NCI-H146 (cell line): ENCODE data around the gene ARHGAP40.

Experiments
- DNase-seq: peaks from one replicate; lab custom pipeline; 2025; lab: John Stamatoyannopoulos, UW

Gene ARHGAP40

GRCh38 chr20:38601216-38602184, at the start of gene ARHGAP40:
TSS of gene ARHGAP40 (plus strand) at chr20:38601809.
- peak; percentile 54 for DNase-seq

GRCh38 chr20:38554986-38555385, 46.6 kb upstream of the ARHGAP40 start:
- DNase-seq = no peak

DNA sequence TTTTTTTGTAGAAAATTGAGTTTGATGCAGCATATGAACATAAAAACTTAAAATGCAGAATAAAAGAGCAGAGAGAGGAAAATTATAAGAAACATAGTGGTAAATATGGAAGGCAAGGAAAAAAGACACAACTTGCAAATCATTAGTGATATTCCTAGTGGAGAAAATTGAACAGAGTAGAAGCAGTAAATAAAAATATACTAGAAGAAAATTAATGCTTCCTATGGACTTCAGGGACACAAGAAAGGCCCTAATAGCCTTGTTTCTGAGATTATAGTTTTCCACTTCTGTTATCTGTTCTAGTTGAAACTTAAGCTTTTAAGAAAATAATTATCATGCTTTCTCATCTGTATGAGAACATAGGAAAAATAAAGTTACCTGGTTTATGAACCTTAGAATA, 46.2 kb upstream of the ARHGAP40 start:
- no peak for DNase-seq

- no peak for DNase-seq
Measured at GRCh38 chr20:38557174-38557573, 44.4 kb upstream of the ARHGAP40 start.

GRCh38 chr20:38558596-38559360, 42.8 kb upstream of the ARHGAP40 start:
- no peak for DNase-seq

- no peak for DNase-seq
Measured at GRCh38 chr20:38559764-38560163, 41.8 kb upstream of the ARHGAP40 start.

GRCh38 chr20:38563802-38564431, 37.7 kb upstream of the ARHGAP40 start:
- DNase-seq = no peak

DNA sequence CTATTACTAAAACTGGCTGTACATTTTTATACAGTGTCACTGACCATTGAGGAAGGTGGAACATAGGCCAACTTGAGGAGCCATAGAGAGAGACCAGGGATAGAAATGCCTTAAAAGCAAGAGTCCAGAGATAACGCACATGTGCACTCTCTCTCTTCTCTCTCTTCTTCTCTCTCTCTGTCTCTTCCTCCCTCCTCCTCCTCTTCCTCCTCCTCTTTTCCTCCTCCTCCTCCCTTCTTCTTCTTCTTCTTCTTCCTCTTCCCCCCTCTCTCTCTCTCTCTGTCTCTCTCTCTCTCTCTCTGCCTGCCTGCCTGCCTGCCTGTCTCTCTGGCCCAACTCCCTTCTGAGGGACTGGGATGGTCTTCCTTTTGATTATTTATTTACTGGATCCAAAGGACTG, 36.9 kb upstream of the ARHGAP40 start:
- no peak for DNase-seq

DNA sequence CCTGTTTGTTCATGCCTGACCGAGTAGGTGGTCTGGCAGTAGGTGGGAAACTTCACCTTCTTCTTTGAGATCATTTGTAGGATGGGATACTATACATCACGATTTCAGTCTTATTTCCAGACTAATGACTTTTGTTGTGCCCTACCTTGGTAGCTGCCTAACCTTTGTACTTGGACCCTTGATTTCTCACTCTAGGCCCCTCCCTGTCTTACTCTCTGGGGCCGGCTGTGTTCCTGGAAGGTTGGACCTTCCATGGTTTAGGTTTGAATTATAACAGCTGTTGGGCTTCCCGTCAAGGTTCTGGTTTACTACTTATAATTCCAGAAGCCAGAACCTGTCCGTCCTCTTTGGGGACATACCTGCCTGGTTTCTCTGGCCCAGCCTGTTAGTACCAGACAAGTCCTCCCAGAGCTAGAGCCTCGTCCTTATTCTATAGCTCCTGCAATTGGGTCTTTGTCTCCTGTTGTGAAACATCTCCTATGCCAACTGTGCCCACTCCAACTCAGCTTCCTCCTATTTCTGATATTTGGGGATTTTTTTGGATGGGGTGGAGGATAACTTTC, 35.5 kb upstream of the ARHGAP40 start:
- DNase-seq = no peak

- no peak for DNase-seq
Measured at GRCh38 chr20:38569747-38570525, 31.7 kb upstream of the ARHGAP40 start.

DNA sequence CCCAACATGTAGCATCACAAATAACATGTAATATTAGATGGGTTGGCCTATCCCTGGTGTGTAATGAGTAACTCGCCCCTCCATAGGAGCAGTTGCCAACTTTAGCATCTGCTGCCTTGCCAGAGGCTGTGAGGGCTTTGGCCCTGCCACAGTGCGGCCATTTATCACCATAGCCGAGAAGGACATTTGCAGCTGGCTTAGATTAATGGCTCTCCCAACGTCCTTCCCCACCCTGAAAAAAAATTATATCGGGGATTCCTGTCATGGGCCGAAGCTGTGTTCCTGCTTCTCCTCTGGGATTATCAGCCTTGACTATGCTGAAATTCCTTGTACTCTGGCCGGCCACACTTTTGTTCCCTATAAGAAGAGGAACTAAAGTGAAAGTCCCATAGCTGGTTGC, 28.2 kb upstream of the ARHGAP40 start:
- DNase-seq = no peak

GRCh38 chr20:38579219-38579910, 22.2 kb upstream of the ARHGAP40 start:
- no peak for DNase-seq

DNA sequence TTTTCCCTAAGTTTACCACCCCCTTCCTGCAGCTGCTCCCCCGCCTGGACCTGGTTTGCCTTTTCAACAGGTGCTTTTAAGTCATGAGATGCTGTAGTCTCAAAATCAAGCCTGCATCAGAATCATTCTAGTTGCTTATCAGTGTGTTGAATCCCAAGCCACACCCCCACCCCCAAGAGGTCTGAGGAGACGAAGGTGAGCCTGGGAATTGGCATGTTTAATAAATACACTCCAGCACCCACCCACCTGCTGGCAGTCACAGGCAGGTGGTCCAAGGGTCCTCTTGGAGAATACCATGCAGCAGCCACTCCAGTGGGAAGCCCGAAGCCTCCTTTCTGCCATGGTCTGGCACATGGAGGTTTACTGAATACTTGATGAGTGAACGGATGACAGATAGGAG, 21.7 kb upstream of the ARHGAP40 start:
- no peak for DNase-seq

DNA sequence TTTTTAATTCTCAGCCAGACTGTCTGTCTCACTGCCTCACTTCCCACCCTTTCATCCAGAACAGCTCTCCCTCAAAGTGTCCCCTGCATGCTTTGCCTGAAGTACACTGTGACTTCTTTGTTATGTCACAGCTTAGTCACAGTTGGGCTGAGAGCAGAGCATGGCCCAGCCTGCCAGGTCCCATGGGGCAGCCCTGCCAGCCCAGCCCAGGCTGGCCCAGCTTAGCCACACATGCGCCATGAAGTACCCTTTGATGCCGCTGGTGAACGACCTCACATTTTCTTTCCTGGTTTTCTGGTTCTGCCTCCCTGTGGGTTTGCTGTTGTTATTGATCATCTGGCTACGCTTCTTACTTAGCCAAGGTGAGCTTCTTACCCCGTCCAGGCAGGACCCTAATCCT, 20.6 kb upstream of the ARHGAP40 start, which contains the start of gene ADIG:
Gene ADIG, plus strand, starts transcription at position 185 of the 400 bp plus-strand sequence. Its CDS starts 54 bp downstream, at position 239.
- no peak for DNase-seq

DNA sequence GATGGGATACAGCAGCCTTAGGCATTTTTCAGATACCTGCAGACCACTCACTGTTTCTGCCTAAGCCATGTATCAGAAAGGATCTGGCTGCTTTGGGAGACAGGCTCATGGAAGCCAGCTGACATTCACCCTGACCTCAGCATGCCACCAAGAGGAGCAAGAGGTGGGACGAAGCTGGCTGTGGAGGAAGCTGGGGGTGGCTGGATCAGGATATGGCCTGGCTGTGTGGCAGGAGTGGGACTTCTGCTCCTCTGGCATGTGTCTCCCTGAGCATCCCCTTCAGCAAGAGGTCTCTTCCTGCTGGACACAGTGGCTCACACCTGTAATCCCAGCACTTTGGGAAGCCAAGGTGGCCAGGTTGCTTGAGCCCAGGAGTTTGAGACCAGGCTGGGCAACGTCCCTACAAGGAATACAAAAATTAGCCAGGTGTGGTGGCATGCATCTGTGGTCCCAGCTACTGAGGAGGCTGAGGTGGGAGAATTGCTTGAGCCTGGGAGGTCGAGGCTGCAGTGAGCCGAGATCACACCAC, 19.7 kb upstream of the ARHGAP40 start:
- no peak for DNase-seq

DNA sequence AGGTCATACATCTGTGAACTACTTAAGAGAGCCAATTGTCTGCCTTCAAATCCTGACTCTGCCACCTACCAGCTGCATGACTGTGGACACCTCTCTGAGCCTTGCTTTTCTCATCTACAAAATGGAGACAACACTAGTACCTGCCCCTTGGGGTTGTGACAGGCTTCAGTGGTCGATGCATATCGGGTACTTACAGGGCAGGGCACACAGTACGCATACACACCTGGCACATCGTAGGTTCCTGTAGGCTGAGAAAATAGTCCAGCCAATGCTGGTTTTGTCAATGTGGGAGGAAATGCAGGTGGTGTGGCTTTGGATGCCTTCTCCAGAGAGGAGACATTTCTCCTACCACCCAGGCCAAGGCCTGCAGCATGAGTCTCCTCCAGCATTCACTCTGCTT, 18.3 kb upstream of the ARHGAP40 start:
- no peak for DNase-seq

DNA sequence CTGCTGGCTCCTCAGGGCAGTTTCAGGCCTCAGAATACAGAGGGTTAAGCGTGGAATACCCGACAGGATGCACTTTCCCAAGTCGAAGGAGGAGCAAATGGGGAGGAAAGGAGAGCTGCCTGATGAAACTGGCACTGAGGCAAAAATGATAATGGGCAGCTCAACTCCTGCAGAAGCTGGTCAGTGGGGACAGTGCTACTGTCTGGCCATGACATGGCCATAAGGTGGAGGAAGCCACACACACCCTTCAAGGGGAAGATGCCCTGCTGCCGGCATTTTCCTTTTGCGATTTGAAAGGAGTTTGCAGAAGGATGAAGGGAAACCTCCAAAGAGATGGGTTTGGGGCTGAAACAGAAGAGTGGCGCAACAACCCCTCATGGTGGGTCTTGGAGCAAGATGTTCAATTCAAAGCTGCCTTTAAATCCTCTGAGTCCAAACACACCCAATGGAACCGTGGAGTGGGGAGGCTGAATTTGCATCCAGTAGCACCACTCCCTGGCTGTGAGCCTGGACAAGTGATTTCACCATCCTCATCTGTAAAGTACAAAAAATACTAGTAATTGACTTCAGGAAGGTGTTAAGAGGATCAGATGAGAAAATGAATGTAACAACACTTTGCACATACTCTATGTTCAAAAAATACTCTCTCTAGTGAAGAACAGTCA, 17.4 kb upstream of the ARHGAP40 start:
- no peak for DNase-seq

GRCh38 chr20:38585404-38586180, 16.0 kb upstream of the ARHGAP40 start:
- DNase-seq = no peak

DNA sequence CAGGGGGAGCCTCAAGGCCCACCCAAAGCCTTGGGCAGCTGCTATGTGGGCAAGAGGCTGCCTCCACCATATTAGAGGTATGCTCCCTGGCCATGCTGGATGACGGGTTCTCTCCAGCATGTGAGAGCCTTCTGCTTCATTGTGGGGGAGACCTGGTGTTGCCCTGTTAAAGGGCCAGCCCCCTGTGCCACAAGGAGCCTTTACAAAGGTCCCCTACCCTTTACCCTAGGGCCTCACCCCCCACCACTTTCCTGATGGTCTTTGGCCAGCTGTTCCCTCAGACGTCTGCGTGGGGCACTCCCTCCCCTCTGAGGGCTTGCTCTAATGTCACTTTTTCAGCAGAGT, 15.5 kb upstream of the ARHGAP40 start:
- DNase-seq = no peak
